GM12874 (cell line): ENCODE measurements around the gene BTNL2.

Experiments used
- TF ChIP-seq, protein P1 (sequence below): IDR thresholded peaks from 2 replicates; pipeline ENCODE4 v1.5.1; 2011; ENCODE audit warnings: low read depth, mild to moderate bottlenecking, control low read depth, low read length, moderate library complexity; ENCODE audit not compliant: insufficient read depth

The BTNL2 gene

DNA sequence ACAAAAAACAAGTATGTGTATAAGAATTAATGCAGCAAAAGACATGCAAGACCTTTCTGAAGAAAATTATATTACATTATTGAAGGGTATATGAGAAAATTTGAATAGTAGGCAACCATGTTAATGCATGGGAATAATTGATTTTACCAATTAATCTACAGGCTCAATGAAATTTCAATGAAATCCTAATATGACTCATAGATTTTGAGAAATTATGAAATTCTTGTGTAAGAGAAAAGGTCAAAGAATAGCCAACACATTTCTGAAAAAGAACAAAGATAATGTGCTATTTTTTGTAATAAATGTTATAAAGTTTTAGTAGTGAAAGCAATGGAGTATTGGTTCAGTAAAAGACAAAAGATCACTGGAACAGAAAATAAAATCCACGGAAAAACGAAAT lies 53.6 kb downstream of the BTNL2 start:
- TF ChIP-seq, protein P1, sequence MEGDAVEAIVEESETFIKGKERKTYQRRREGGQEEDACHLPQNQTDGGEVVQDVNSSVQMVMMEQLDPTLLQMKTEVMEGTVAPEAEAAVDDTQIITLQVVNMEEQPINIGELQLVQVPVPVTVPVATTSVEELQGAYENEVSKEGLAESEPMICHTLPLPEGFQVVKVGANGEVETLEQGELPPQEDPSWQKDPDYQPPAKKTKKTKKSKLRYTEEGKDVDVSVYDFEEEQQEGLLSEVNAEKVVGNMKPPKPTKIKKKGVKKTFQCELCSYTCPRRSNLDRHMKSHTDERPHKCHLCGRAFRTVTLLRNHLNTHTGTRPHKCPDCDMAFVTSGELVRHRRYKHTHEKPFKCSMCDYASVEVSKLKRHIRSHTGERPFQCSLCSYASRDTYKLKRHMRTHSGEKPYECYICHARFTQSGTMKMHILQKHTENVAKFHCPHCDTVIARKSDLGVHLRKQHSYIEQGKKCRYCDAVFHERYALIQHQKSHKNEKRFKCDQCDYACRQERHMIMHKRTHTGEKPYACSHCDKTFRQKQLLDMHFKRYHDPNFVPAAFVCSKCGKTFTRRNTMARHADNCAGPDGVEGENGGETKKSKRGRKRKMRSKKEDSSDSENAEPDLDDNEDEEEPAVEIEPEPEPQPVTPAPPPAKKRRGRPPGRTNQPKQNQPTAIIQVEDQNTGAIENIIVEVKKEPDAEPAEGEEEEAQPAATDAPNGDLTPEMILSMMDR, result no peak
